Measurements from ENCODE around the gene TAS2R40.

- TF ChIP-seq CTCF (IDR thresholded peaks at IDR 0.05), result no peak
- no peak for TF ChIP-seq POLR2AphosphoS5 (IDR thresholded peaks at IDR 0.05)
- no peak for TF ChIP-seq POLR2A (IDR thresholded peaks at IDR 0.05)
Observed at GRCh38 chr7:143255564-143255963, 33.7 kb downstream of the TAS2R40 start.

All from gastroesophageal sphincter (tissue), 3 donors.